HG02623 (cell line): Measurements from ENCODE around the gene RASGRF1.
"Not testable (repeated sequence)": the region's sequence is repeated elsewhere in the genome, so short reads cannot be mapped to it uniquely, and the experiment has no call there.

Experiments
- ATAC-seq: cut with Tn5 transposase; IDR thresholded peaks from one replicate; pipeline ENCODE4 v1.9.1; 2021; ENCODE audit warnings: moderate library complexity; ENCODE audit not compliant: unreplicated experiment

The RASGRF1 gene

GRCh38 chr15:79090487-79091203 lies at the start of gene RASGRF1:
RASGRF1 (minus strand) TSS chr15:79090780; CDS start chr15:79090498, 282 bp downstream.
- no peak for ATAC-seq

- ATAC-seq = no peak
Observed at GRCh38 chr15:79136434-79137046, 46.0 kb upstream of the RASGRF1 start.

GRCh38 chr15:79133309-79133708 lies 42.7 kb upstream of the RASGRF1 start:
- ATAC-seq = no peak

GRCh38 chr15:79132770-79133169 lies 42.2 kb upstream of the RASGRF1 start:
- ATAC-seq = no peak

GRCh38 chr15:79132361-79132760 lies 41.8 kb upstream of the RASGRF1 start:
- no peak for ATAC-seq

GRCh38 chr15:79130535-79131130 lies 40.1 kb upstream of the RASGRF1 start:
- no peak for ATAC-seq

- no peak for ATAC-seq
Observed at GRCh38 chr15:79129235-79129634, 38.7 kb upstream of the RASGRF1 start.

GRCh38 chr15:79128556-79128955 lies 38.0 kb upstream of the RASGRF1 start:
- ATAC-seq = no peak

- ATAC-seq = no peak
Observed at GRCh38 chr15:79124388-79124787, 33.8 kb upstream of the RASGRF1 start.

GRCh38 chr15:79122991-79123390 lies 32.4 kb upstream of the RASGRF1 start:
- ATAC-seq = no peak

- no peak for ATAC-seq
Observed at GRCh38 chr15:79122391-79122790, 31.8 kb upstream of the RASGRF1 start.

- no peak for ATAC-seq
Observed at GRCh38 chr15:79121571-79121970, 31.0 kb upstream of the RASGRF1 start.

- no peak for ATAC-seq
Observed at GRCh38 chr15:79117442-79118204, 27.0 kb upstream of the RASGRF1 start.

- ATAC-seq = no peak
Observed at GRCh38 chr15:79116771-79117170, 26.2 kb upstream of the RASGRF1 start.

- no peak for ATAC-seq
Observed at GRCh38 chr15:79115986-79116665, 25.5 kb upstream of the RASGRF1 start.

- ATAC-seq = no peak
Observed at GRCh38 chr15:79113831-79114230, 23.3 kb upstream of the RASGRF1 start.

GRCh38 chr15:79111404-79111803 lies 20.8 kb upstream of the RASGRF1 start:
- not testable (repeated sequence) for ATAC-seq

GRCh38 chr15:79105141-79105540 lies 14.6 kb upstream of the RASGRF1 start:
- no peak for ATAC-seq

GRCh38 chr15:79102595-79102994 lies 12.0 kb upstream of the RASGRF1 start:
- no peak for ATAC-seq

GRCh38 chr15:79101866-79102581 lies 11.4 kb upstream of the RASGRF1 start:
- ATAC-seq = no peak
